NCI-H187 (cell line): ENCODE data around the gene TCF12.

Source experiments
- DNase-seq, 2 experiments: peaks; one replicate each; lab custom pipeline; 2025; lab: John Stamatoyannopoulos, UW

The TCF12 gene

DNA sequence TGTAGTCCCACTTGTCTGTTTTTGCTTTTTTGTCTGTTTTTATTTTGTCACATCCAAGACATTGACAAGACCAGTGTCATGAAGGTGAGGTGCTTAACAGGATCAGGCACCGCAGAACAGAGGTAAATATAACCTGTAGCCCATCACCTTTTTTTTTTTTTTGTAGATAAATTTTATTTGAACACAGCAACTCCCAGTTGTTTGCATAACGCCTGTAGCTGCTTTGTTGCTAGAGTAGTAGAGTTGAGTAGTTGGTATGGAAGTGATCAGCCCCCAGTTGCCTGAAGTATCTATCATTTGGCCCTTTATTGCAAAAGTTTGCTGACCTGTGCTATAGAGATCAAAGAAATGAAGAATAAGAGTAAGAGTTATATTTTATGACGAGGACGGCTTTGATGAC, 135.0 kb downstream of the TCF12 start:
- no peak for DNase-seq

DNA sequence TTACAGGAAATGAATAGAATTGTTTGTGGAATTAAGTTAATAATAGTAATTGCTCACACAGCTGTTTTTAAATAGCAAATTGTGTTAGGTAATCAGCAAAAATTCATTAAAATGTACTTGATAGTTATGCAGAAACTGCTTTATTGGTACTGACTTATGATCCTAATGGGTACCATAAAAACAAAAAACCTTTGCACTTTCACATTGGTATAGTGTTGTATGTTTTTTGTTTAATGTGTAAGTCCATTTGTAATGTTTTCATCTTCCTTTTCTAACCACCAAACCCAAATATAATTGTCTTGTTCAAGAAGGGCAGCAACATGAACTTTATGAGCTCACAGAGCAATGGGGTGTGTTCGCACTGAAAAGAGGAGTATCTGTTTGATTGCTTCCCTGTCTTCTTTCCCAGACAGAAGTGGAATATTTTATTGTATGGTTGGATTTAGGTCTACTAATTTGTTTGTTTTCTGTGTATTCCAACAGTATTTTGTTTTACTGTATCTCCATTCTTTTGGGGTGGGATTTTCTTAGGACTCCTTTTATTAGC, 135.8 kb downstream of the TCF12 start:
- DNase-seq = no peak

DNA sequence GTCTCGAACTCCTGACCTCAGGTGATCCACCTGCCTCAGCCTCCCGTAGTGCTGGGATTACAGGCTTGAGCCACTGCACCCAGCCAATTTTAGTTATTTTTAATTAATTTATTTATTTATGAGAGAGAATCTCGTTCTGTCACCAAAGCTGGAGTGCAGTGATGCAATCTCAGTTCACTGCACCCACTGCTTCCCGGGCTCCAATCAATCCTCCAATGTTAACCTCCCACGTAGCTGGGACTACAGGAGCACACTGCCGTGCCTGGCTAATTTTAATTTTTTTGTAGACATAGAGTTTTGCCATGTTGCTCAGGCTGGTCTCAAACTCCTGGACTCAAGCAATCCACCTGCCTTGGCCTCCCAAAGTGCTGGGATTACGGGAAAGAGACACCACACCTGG, 137.9 kb downstream of the TCF12 start:
- DNase-seq = no peak

DNA sequence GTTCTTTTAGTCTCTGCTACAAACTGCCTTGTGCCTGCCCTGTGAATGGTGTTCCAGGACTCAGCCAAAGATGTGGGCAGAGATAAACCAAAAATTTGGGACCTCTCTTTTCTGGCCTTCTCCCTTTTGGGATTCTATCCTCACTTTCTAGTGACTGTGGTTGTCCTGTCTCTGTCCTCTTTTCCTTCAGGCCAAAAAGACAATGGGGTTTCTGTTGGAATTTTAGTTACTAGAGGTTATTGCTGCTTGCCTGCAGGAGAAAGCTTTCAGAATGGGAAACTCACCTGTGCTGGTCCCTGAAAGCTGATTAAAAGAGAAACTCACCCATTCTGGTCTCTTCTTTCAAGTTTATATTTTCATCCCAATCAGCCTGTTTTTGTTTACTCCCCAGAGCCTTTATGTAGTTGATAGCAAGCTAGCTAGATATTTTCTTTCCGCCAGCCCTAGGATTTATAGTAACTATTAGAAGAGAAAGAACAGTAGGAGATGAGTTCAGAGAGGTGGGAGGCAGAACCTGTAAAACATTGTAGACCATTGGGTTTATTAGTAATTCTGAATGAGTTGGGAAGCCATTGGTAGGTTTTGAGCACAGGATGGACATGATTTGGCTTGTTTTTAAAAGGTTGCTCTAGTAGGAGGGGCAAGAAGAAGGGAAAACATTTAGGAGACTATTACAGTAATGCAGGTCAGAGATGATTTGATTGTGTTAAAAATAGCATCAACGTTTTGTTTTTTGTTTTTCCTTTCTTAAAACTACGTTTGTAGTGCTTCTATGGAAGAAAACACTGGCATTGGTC, 138.9 kb downstream of the TCF12 start:
- DNase-seq = no peak

DNA sequence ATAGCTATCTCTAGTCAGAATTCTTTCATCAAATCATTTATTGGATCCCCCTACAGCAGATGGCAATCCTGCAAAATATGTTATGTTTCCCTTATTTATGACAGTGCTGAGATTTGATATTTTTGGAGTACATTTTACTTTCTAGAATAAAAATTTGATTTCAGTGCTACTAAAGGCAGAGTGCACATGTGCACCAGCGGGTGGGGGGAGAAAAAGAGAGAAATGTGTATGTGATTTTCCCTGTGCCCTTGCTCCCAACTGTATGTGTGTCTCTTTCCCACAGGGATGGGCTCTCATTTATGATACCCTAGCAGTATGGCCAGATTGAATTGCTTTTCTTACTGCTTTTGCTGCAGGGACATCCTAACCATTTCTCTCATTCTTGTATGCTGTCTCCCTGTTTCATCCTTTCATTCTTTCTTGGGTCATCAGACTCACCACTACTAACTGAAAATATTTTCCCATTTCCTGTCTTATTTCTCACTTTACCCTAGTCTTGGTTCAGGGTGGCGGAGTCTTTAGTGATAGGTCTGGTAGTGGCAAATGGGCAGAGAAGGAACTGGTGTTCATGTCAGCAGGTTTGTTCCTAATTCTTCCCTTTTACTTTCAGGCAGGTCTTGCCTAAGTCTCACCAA, 140.7 kb downstream of the TCF12 start:
- DNase-seq = no peak

DNA sequence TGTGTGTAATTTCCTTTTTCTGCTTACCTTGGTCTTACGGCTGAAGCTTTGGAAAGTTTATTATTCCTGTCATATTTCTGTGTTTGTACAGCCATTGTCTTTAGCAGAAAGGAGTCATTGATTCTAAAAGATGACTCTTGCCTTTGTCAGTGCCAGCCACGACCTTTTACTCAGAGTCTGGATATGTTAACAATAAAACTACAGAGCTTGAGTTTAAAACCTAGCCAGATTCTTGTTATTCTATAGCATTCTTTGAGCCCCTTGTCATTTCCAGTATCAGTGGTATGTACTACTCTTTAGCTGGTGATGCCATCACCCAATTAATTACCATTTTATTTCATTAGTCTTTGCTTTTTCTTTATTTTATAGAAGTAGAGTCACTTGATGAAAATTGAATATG, 142.4 kb downstream of the TCF12 start:
- DNase-seq = no peak

DNA sequence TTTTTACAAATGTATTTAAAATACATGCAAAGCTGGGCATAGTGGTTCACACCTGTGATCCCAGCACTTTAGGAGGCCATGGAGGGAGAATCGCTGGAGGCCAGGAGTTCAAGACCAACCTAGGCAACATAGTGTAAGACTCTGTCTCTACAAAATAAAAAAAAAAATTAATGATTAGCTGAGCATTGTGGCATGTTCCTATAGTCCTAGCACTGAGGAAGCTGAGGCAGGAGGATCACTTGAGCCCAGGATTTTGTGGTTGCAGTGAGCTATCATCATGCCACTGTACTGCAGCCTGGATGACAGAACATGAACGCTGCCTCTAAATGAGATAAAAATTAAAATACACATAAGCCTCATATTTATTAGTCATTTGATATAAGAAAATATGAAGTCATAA, 142.8 kb downstream of the TCF12 start:
- DNase-seq = no peak

DNA sequence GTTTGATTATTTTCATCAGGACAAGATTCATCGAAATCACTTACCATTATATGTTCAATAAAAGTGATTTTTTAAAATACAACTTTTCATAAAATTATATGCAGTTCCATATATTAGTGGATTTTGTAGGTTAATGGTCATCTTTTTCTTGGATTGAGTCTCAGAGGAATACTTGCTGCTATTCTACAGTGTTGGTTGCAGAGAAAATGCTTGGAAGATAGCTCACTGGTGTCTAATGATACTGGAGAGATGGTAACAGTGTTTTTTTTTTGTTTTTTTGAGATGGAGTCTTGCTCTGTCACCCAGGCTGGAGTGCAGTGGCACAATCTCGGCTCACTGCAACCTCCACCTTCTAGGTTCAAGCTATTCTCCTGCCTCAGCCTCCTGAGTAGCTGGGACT, 143.3 kb downstream of the TCF12 start:
- no peak for DNase-seq

DNA sequence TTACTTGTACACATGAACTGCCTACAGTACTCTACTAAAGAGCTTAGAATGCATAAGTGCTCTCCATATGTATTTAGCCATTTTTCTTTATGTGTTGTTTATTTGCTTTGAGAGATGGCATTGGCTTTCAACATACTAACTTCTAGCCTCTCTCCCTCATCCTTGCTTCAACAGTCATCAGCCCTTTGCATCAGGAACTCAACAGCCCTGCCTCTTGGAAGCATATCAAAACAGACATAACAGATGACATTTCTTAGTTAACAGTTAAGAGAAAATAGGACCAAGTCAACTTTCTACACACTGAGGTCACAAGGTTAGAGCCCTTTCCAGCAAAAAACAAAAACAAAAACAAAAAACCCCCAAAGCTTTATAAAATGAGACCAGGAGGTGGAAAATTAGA, 145.6 kb downstream of the TCF12 start:
- no peak for DNase-seq

DNA sequence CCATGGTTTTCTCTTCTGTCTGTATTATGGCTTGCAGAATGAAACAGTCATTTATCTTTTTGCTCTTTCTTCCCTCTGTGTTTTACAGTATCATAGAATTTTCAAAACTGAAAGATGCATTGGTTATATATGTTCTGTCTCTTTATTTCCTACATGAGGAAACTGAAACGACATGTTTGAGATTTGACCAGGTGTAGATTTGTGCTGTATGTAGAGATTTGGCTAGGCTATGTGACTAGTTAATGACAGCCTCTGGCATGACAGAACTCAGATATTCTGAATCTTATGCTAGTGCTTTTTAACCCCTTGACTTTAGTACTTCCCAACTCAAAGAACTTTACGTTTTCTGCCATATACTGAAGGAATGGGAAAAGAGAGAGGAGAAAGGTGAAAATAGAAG, 151.0 kb downstream of the TCF12 start:
- no peak for DNase-seq

DNA sequence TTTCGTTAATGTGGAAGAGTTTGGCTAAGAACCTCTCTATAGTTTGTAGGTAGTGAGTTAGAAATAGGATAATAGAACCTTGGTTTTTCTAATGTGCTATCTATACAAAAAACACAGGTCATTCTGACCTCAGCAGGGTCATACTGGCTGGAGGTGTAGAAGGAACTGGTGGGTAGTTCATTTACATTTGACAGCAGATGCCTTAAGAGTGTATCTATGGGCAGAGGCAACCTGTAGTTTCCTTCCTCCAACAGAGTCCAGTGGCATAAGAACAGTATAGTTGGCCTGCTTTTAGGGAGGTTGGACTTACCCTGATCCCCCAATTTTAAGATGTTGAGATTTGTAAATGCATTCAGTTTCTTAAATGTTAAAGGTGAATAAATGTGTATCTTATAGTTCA, 152.2 kb downstream of the TCF12 start:
- no peak for DNase-seq

DNA sequence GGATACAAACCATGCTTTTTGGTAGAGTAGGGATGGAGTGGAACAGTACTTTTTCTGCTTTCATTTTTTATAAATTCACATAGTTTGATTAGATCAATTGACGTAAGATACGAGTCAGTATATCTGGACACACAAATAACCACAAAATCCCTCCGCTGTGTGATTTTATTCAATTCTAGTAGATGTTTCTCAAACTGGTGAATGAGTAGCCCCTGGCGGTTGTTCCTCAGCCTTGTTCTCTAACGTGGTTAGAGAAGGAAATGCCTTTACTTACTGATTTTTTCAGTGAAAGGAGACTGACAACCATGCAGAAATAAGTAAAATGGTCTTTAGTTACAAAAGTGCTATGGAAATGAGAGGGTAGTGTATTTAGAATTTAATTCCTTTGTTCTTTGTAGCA, 161.0 kb downstream of the TCF12 start:
- DNase-seq = no peak

DNA sequence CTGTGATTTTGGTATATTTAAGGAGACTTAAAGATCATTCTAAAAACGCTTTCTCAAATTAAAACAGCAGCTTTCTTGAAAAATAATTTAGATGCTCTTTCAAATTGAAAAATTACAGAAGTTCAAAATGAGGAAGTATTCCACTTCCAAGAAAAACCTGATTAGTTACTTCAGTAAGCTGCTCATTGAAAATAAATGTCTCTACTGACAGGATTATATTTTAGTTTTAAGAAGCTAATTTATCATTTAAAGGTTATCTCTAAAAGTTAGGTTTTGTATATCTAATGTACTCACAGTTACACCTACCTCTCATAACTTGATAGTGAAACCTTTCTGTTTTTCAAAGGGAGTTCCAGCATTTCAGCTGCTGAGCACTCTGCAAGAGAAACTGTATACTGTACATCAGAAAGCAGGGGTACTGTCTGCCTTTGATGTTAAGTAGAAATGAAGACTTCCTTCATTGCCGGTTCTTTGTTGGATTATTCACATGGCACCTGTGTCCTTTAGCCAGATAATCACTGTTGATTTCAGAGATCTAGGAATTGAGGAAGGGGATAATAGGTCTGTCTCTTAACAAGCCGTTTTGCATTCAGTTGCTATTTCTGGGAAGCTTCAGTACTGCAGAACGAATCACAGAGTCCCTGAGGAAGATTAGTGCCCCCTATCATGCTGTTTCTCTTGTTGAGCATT, 161.6 kb downstream of the TCF12 start:
- no peak for DNase-seq

DNA sequence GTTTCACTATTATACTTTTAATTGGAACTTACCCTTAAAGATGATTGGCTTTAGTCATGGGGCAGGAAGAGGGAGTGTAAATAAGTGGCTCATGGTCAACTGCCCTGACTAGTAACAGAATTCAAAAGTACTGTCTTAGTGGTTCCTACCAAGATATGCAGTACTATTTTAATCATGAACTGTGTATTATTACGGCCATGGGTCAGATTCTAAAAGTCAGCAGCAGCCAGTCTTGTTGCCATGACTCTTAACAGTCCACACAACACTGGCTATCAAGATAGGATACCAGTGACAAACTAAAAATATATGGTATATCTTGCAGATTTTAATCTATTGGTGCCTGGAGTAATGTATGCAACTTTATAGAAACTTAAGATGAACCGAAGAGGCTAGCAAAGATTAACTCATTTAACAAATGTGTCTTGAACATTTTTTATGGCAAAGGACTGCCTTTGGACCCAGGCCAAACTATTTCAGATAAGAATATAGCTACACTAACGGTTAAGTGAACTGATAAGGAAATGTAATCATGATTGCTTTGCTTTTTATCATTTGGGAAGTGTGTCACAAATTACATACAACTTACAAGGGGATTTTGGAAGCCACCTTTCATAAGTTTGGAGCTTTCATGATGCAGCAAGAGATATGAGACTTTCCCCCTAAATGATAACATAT, 163.7 kb downstream of the TCF12 start:
- DNase-seq = no peak

DNA sequence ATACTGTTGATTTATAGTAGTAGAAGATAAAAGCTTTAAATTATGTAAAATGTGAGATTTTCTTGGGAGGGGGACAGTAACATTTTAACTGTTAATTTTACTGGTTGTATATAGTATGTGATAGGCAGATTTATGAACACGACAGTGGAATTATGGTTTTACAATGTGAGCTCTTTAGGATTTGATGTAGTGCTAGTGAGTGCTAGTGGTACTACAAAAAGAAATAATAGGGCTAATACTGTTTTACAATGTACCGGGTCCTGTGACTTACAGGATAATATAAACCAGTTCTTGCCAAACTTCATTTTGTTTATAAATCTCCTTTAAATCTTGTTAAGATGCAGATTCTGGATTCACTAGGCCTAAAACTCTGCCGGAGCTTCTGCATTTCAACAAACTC, 165.7 kb downstream of the TCF12 start:
- no peak for DNase-seq

DNA sequence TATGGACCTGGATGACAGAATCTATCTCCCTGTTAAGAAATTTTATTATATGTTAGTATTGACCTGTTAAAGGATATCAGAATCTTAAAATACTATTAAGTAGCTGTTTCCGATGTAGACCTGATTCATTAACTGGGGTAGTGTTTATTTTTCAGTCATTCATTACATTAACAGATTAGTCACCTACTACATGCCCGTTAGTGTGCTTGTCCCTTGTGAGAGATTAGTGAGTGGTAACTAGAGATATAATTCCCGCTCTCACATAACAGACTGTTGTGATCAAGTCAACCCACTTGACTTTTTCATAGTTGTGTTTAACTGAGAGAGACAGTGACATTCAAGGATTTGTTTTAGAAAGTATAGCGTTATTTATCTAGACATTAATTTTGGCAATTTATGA, 166.8 kb downstream of the TCF12 start:
- no peak for DNase-seq

DNA sequence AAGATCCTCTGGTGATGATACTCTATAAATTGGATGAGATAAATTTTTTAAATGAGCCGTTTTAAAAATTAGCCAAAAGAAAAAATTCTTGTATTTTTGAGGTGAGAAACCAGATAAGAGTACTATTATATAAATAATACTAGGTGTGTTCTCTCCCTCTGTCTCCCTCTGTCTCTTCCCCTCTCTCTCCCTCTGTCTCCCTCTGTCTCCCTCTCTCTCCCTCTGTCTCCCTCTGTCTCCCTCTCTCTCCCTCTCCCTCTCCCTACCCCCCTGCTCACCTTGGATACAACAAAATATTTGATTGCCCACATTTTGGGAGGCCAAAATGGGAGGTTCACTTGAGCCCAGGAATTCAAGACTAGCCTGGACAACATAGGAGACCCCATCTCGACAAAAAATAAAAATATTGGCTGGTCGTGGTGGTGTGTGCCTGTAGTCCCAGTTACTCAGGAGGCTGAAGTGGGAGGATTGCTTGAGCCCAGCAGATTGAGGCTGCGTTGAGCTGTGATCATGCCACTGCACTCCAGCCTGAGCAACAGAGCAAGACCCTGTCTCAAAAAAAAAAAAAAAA, 168.5 kb downstream of the TCF12 start:
- DNase-seq = no peak

DNA sequence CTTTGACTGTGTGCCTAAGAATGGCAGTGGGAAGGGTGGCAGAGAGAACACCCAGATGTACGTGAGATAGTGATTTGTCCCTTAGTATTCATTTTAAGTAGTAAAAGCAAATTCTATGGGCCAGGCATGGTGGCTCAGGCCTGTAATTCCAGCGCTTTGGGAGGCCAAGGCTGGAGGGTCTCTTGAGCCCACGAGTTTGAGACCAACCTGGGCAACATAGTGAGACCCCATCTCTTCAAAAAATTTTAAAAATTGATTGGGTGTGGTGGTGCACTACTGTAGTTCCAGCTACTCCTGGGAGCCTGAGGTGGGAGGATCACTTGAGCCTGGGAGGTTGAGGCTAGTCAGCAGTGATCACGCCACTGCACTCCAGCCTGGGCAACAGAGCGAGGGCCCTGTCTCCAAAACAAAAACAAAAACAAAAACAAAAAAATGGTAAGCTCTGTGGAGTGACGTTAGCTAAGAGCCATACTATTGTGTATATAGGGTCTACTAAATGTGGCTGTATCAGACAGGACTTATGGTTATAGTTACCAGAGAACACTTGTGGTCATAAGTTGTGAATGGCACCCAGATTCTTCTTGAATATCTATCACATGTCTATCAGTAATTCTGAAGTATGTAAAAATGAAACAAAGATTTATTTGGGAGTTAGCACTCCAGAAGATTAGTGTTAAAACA, 171.5 kb downstream of the TCF12 start:
- no peak for DNase-seq

DNA sequence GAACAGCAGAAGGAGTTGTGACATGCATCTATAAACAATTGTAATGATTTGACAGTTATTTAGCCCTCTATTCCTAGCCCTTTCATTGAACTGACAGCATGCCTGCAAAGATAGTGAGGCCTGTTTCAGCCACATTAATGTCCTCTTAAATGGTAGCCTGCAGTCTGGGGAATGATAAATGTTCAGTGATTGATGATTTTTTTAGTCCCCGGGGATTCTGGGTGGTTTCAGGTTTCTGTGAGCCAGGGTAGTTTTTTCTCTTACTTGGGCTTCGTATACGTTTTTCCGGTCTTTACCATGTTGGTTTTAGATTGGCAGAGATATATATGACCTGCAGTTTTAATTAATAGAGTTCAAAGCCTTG, 172.0 kb downstream of the TCF12 start:
- DNase-seq = peak; percentile 3 to 52

DNA sequence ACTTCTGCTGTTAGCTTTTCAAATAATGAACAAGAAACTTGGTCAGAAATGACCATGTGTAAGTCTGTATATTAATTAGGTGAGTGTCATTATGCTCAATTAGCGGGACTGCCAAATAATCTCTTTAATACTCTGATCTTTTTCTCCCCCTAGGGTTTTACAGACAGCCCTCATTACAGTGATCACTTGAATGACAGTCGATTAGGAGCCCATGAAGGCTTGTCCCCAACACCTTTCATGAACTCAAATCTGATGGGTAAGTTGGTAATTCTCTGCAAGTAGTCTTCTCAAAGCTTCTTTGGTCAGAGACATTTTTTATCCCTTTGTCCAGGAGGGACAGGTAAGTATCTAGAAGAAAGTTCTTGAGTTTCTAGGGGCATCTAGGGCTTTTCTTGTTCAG, 173.2 kb downstream of the TCF12 start:
- no peak for DNase-seq

DNA sequence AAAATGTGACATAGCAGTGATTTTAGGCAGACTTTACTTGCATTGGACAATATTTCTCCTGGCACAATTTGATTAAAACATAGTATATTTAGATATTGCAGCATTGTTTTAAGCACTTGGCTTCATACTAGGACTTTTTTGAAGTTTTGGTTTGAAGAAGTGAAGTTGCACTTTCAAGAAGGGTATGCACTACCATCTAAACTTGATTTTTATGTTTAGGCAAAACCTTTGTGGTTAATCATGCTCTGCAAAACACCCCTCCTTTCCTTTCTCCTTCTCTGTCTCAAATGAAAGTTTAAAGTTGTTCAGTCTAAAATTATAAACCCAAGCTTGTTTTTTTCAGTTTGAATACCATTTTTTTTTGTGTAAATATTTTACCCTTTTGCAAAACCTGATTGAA, 173.8 kb downstream of the TCF12 start:
- no peak for DNase-seq
